ENCODE measurements around the gene P2RX7.

- TF ChIP-seq CTCF (IDR thresholded peaks at IDR 0.05 in 4 of 5, conservative IDR thresholded peaks at IDR 0.05 in 1 of 5) (no peak), POLR2A (IDR thresholded peaks at IDR 0.05) (no peak)
These were observed 94.6 kb downstream of the P2RX7 start for GRCh38 chr12:121227294-121227693.

Data from gastrocnemius medialis (tissue), 4 donors.